ENCODE data around the gene TSC1.

The TSC1 gene

DNA sequence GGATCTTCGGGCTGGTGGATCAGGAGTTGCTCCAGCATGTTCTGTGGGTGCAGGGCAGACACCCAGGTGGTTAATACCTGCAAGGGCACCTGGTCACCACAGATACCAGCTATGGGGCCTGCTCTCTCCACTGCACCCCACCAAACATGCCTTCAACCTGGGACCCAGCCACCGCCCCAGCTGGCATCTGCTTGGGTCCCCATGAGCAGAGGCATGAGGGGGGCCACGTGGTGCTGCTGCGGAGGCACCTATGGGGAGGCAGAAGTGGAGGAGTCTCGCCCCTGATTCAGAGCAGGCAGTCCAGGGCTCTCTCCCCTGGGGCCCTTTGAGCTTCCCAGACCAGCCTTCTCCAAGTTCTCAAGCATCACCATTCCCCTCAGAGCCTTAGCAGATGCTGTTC is 69.3 kb downstream of the TSC1 start:
- TF ChIP-seq CTCF (IDR thresholded peaks at IDR 0.05; ENCODE audit: insufficient read depth, missing control alignments): no peak
- FAIRE-seq: no peak
- DNase-seq (ENCODE audit: insufficient read length, low spot score): no peak

GRCh38 chr9:132873403-132873802 is 71.0 kb downstream of the TSC1 start:
- no peak for TF ChIP-seq CTCF (IDR thresholded peaks at IDR 0.05; ENCODE audit: insufficient read depth, missing control alignments)
- DNase-seq (ENCODE audit: insufficient read length, low spot score) (no peak), FAIRE-seq (no peak)

- DNase-seq (ENCODE audit: insufficient read length, low spot score): no peak
- no peak for FAIRE-seq
- no peak for TF ChIP-seq CTCF (IDR thresholded peaks at IDR 0.05; ENCODE audit: insufficient read depth, missing control alignments)
Observed at GRCh38 chr9:132869266-132869665, 75.2 kb downstream of the TSC1 start.

- DNase-seq (ENCODE audit: insufficient read length, low spot score) (no peak), FAIRE-seq (no peak)
- no peak for TF ChIP-seq CTCF (IDR thresholded peaks at IDR 0.05; ENCODE audit: insufficient read depth, missing control alignments)
Observed at GRCh38 chr9:132866898-132867297, 77.5 kb downstream of the TSC1 start.

DNA sequence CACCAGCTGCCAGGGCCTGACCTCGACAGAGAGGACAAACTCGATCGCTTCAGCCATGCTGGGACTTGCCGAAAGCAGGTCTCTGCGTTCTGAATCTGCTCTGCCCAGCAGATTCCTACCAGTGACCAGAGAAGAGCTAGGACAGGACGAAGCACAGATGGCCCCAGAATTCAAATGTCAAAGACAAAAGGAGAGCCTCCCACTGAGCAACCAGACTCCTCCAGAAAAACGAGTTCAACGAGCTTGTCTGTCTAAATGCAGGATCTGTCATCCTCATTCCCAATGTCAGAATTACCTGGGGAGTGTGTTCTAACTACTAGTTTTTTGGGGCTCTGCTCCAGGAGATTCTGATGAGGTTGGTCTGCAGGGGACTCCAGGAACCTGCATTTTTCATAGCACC is 79.7 kb downstream of the TSC1 start:
- FAIRE-seq (no peak), DNase-seq (ENCODE audit: insufficient read length, low spot score) (no peak)
- no peak for TF ChIP-seq CTCF (IDR thresholded peaks at IDR 0.05; ENCODE audit: insufficient read depth, missing control alignments)

GRCh38 chr9:132864277-132864676 is 80.1 kb downstream of the TSC1 start:
- TF ChIP-seq CTCF (IDR thresholded peaks at IDR 0.05; ENCODE audit: insufficient read depth, missing control alignments): no peak
- FAIRE-seq (no peak), DNase-seq (ENCODE audit: insufficient read length, low spot score) (no peak)

DNA sequence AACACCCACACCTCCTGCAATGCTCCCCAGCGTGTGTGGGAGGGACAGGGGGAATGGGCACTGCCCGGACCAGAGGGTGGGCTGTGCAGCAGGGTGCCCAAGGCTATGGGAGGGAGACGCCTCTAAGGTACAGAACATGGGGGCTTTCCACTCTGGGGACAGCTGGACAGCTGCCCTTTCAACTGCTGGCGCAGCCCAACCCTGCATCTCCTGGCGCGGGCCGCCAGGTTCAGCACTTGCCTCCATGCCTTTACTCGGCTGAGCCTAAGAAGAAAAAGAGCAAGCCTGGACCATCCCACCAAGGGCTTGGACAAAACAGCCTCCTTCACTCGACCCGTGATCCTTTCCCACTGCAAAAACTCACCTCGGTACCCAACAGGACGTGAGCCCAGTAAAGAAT is 81.3 kb downstream of the TSC1 start:
- TF ChIP-seq CTCF (IDR thresholded peaks at IDR 0.05; ENCODE audit: insufficient read depth, missing control alignments): no peak
- FAIRE-seq (no peak), DNase-seq (ENCODE audit: insufficient read length, low spot score) (no peak)

Data from D721Med (cell line).